ENCODE data around the gene AKAP12.

Gene AKAP12

GRCh38 chr6:151301547-151301946, 61.8 kb downstream of the AKAP12 start:
- no peak overlapping the region for H3K4me2 ChIP-seq
- H3K79me2 ChIP-seq (ENCODE audit: insufficient read depth, low read depth) = no peaks in the 10 kb centered on the region

DNA sequence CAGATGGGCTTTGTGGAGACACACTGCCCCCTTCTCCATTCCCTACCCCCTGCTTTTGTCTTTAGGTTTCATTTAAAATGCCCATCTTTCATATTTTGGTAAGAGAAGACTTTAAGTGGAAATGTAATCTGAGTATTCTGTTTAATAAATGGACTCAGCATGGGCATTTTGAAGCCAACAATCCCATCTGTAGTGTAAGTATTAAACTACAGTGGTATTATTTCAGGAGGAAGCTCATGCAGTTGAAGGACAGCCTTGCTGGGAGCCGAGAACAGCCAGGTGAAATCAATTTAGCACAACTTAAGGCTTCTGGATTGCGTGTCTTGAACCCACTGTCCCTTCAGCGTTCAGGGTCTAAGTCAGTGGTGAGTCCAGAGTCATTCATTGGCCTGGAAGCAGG, 63.5 kb downstream of the AKAP12 start:
- no peaks in the 10 kb centered on the region for H3K36me3 ChIP-seq (ENCODE audit: insufficient read depth)
- no peak overlapping the region for H3K27ac ChIP-seq
- H3K4me1 ChIP-seq (ENCODE audit: low read depth, poor library complexity, severe bottlenecking) = no peaks in the 10 kb centered on the region
- H3K9ac ChIP-seq = no peak overlapping the region
- H3K4me3 ChIP-seq (IDR thresholded peaks at IDR 0.05; ENCODE audit: insufficient read depth, low read depth, low read length) = no peak overlapping the region
- H3K4me2 ChIP-seq = no peak overlapping the region
- no peaks in the 10 kb centered on the region for H3K79me2 ChIP-seq (ENCODE audit: insufficient read depth, low read depth)
- H2AFZ ChIP-seq (ENCODE audit: low read depth) = no peak overlapping the region
- H3K27me3 ChIP-seq (ENCODE audit: insufficient read depth, low read depth) = no peaks in the 10 kb centered on the region
- no peaks in the 10 kb centered on the region for H4K20me1 ChIP-seq (ENCODE audit: insufficient read depth)
- TF ChIP-seq CTCF (conservative IDR thresholded peaks at IDR 0.05; ENCODE audit: low read depth, low read length) = no peak

More at GRCh38 chr6:151301547-151301946, 61.8 kb downstream of the AKAP12 start:
- Histone ChIP-seq H3K27ac (no peak overlapping the region), H3K4me3 (IDR thresholded peaks at IDR 0.05; ENCODE audit: insufficient read depth, low read depth, low read length) (no peak overlapping the region), H3K9ac (no peak overlapping the region), H2AFZ (ENCODE audit: low read depth) (no peak overlapping the region), H3K36me3 (ENCODE audit: insufficient read depth) (no peaks in the 10 kb centered on the region), H3K27me3 (ENCODE audit: insufficient read depth, low read depth) (no peaks in the 10 kb centered on the region), H4K20me1 (ENCODE audit: insufficient read depth) (no peaks in the 10 kb centered on the region), H3K4me1 (ENCODE audit: low read depth, poor library complexity, severe bottlenecking) (no peaks in the 10 kb centered on the region)
- TF ChIP-seq CTCF (conservative IDR thresholded peaks at IDR 0.05; ENCODE audit: low read depth, low read length) = no peak

DNA sequence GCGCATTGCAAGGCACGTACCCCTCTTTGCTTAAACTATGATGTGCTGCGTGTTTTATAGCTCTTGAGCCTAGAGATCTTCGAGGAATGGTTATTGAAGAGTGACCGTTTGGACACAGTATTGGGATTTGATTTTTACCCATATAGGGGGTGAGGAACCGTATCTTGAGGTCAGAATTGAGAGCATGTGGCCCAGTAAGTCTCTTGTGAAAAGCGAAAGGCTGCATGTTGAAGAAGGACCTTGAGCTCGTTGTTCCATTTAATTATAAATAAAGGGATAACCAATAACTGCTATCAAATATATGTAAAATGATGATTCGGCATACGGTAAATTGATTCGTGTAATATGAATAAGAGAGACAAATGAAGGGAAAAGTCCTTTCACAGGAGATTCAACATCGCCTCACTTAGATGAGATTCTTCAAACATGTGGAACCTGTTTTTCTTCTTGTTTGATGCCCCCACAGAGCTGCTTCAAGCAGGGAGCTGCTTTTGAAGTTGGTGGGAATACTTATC, 66.6 kb downstream of the AKAP12 start:
- no peak overlapping the region for H3K4me2 ChIP-seq

GRCh38 chr6:151307501-151307900, 67.7 kb downstream of the AKAP12 start:
- H4K20me1 ChIP-seq (ENCODE audit: insufficient read depth) = no peaks in the 10 kb centered on the region
- no peaks in the 10 kb centered on the region for H3K4me1 ChIP-seq (ENCODE audit: low read depth, poor library complexity, severe bottlenecking)
- H3K4me3 ChIP-seq (IDR thresholded peaks at IDR 0.05; ENCODE audit: insufficient read depth, low read depth, low read length) = no peak overlapping the region
- TF ChIP-seq CTCF (conservative IDR thresholded peaks at IDR 0.05; ENCODE audit: low read depth, low read length) = no peak
- H3K36me3 ChIP-seq (ENCODE audit: insufficient read depth) = no peaks in the 10 kb centered on the region
- H3K27ac ChIP-seq = no peak overlapping the region
- no peak overlapping the region for H3K4me2 ChIP-seq
- H2AFZ ChIP-seq (ENCODE audit: low read depth) = no peak overlapping the region
- H3K79me2 ChIP-seq (ENCODE audit: insufficient read depth, low read depth) = no peaks in the 10 kb centered on the region
- no peaks in the 10 kb centered on the region for H3K27me3 ChIP-seq (ENCODE audit: insufficient read depth, low read depth)
- H3K9ac ChIP-seq = no peak overlapping the region

More for the DNA sequence above, 66.6 kb downstream of the AKAP12 start:
- Histone ChIP-seq H3K9ac (no peak overlapping the region), H3K27ac (no peak overlapping the region), H3K79me2 (ENCODE audit: insufficient read depth, low read depth) (no peaks in the 10 kb centered on the region), H4K20me1 (ENCODE audit: insufficient read depth) (no peaks in the 10 kb centered on the region), H3K27me3 (ENCODE audit: insufficient read depth, low read depth) (no peaks in the 10 kb centered on the region), H3K36me3 (ENCODE audit: insufficient read depth) (no peaks in the 10 kb centered on the region), H3K4me1 (ENCODE audit: low read depth, poor library complexity, severe bottlenecking) (no peaks in the 10 kb centered on the region), H3K4me3 (IDR thresholded peaks at IDR 0.05; ENCODE audit: insufficient read depth, low read depth, low read length) (no peak overlapping the region), H2AFZ (ENCODE audit: low read depth) (no peak overlapping the region)
- TF ChIP-seq CTCF (conservative IDR thresholded peaks at IDR 0.05; ENCODE audit: low read depth, low read length) = no peak
